ENCODE results near the gene SRI.

SRI gene

DNA sequence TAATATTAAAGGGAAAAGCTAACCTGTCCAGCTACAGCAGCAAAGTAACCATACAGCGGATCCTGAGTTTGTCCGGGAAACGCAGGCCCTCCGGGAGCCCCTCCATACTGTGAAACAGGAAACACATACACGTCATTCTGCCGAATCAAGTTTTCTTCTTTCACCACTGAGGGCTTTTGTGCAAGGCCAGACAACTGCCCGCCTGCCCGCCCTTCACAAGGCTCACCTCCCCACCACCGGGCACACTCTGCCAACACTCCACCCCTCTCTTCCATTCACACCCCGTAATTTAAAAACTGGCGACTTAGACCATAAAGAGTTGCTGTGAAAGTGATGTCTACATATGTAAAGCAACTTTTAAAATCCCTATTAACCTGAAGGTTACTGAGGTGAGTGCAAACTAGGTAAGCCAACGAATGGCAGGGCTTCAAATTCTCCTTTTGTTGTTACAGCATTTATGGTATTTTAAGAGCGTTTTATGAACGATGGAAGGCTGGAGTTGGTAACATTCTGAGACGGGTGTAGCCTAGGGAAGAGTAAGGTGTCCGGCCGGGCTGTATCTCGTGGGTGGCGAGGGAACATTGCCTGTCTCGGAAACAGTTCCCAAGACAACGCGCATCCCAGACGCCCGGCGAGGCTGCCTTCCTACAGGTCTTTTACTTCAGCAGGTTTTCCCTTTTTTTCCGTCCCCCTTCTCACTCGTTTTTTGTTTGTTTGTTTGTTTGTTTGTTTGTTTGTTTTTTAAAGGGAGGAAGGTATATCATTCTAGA lies 817 bp downstream of the SRI start:
- TF ChIP-seq, protein P1, sequence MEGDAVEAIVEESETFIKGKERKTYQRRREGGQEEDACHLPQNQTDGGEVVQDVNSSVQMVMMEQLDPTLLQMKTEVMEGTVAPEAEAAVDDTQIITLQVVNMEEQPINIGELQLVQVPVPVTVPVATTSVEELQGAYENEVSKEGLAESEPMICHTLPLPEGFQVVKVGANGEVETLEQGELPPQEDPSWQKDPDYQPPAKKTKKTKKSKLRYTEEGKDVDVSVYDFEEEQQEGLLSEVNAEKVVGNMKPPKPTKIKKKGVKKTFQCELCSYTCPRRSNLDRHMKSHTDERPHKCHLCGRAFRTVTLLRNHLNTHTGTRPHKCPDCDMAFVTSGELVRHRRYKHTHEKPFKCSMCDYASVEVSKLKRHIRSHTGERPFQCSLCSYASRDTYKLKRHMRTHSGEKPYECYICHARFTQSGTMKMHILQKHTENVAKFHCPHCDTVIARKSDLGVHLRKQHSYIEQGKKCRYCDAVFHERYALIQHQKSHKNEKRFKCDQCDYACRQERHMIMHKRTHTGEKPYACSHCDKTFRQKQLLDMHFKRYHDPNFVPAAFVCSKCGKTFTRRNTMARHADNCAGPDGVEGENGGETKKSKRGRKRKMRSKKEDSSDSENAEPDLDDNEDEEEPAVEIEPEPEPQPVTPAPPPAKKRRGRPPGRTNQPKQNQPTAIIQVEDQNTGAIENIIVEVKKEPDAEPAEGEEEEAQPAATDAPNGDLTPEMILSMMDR (IDR thresholded peaks at IDR 0.05; ENCODE audit: insufficient read depth, low read length, poor library complexity, severe bottlenecking): no peak
- peaks cover 9% of the 10 kb centered on the region for H3K36me3 ChIP-seq (ENCODE audit: control insufficient read depth, insufficient read depth, low read length)
- peak; percentile 62 for DNase-seq (ENCODE audit: extremely low read depth, insufficient read length)
- peak overlapping the region; percentile 94 for H3K4me3 ChIP-seq (replicated peaks; ENCODE audit: low read depth, low read length)
- no peaks in the 10 kb centered on the region for H3K27me3 ChIP-seq (replicated peaks; ENCODE audit: control insufficient read depth, insufficient read depth, low read length)

DNA sequence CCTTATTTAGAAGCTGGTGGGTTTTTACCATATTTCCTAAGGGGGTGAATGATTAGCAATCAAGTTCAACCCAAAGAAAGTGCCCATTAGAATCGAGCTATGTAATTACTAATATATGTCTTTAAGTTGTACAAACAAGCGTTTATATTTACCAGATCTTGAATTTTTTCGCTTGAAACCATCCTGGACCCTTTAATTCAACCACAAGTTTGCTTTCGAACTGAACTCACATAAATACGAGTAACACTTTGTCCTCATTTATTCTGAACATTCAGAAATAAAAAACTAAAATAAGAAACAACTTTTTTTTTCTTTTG lies 1.5 kb downstream of the SRI start:
- Histone ChIP-seq H3K36me3 (ENCODE audit: control insufficient read depth, insufficient read depth, low read length) (peaks cover 10% of the 10 kb centered on the region), H3K27me3 (replicated peaks; ENCODE audit: control insufficient read depth, insufficient read depth, low read length) (no peaks in the 10 kb centered on the region), H3K4me3 (replicated peaks; ENCODE audit: low read depth, low read length) (peak overlapping the region; percentile 94)
- no peak for DNase-seq (ENCODE audit: extremely low read depth, insufficient read length)
- TF ChIP-seq, protein P1 (IDR thresholded peaks at IDR 0.05; ENCODE audit: insufficient read depth, low read length, poor library complexity, severe bottlenecking): no peak

DNA sequence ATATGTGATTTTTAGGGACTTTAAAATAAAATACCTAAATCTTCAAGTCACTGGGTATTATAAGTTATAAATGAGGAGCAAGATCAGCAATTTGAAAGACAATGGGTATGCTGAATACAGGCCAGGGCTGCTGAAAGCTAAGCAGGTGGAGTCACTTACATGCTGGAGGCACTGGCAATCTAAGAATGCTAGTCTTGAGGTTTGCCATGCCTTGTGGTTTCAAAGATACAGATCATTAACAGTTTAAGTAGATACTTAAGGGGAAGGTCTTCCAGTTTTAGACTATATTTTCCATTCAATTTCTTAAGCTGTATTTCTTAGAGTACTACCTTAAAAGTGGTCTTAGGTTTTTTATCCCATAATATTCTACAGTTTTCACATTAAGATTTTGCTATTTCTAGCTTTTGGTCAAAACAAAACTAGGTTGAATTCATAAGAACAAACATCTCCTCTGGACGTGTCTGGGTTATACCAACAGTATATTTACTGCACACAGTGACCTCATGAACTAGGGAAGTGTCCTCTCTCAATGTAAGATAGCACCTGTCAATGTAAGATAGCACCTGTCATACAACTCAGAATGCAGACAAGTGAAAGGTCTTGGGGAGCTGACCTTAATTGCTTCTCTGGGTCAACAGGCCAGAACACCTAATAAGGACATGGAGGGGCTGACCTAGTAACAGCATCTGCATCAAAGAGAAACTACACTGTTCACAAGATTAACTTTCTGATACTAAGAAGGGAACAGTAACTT lies 2.0 kb downstream of the SRI start:
- H3K4me3 ChIP-seq (replicated peaks; ENCODE audit: low read depth, low read length): peak overlapping the region; percentile 94
- TF ChIP-seq, protein P1 (IDR thresholded peaks at IDR 0.05; ENCODE audit: insufficient read depth, low read length, poor library complexity, severe bottlenecking): no peak
- H3K36me3 ChIP-seq (ENCODE audit: control insufficient read depth, insufficient read depth, low read length): peaks cover 10% of the 10 kb centered on the region
- no peaks in the 10 kb centered on the region for H3K27me3 ChIP-seq (replicated peaks; ENCODE audit: control insufficient read depth, insufficient read depth, low read length)
- peak; percentile 71 for DNase-seq (ENCODE audit: extremely low read depth, insufficient read length)

DNA sequence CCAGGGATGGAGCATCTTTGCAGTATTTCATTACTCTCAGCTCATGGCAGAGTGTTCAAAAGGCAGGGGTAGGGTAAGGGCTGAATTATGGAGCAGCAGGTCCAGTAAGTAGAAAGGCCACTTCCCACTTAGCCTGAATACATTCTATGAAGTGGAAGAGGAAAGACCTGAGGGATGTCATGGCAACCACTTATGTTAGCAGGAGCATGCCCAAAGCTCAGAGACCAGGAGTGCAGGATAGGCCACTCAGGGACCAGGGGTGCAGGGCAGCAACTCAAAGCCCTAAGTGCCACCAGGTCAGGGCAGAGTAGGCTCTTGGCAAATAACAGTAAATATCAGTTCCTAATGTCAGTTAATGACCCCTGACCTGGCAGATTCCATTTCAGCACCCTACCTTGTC lies 3.6 kb downstream of the SRI start:
- TF ChIP-seq, protein P1 (IDR thresholded peaks at IDR 0.05; ENCODE audit: insufficient read depth, low read length, poor library complexity, severe bottlenecking): no peak
- Histone ChIP-seq H3K36me3 (ENCODE audit: control insufficient read depth, insufficient read depth, low read length) (peaks cover 10% of the 10 kb centered on the region), H3K27me3 (replicated peaks; ENCODE audit: control insufficient read depth, insufficient read depth, low read length) (no peaks in the 10 kb centered on the region), H3K4me3 (replicated peaks; ENCODE audit: low read depth, low read length) (no peak overlapping the region)
- no peak for DNase-seq (ENCODE audit: extremely low read depth, insufficient read length)

DNA sequence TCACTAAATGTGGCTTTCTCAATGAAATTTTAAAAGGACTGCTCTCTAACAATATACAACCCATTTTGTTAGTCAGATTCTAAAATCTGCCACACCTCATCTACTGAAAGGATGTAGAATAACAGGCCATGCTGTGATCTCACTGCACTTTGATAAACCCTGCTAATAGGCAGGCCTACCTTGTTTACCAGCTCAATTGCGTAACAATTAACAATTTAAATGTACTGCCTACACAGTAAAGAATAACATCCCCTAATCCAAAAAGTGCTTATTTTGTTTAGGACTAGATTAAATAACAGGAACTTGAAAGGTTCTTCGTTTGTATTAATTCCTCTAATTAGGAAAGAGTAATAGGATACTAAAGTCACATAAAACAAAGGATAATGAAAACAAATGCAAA lies 4.5 kb downstream of the SRI start:
- no peaks in the 10 kb centered on the region for H3K27me3 ChIP-seq (replicated peaks; ENCODE audit: control insufficient read depth, insufficient read depth, low read length)
- TF ChIP-seq, protein P1 (IDR thresholded peaks at IDR 0.05; ENCODE audit: insufficient read depth, low read length, poor library complexity, severe bottlenecking): no peak
- no peak overlapping the region for H3K4me3 ChIP-seq (replicated peaks; ENCODE audit: low read depth, low read length)
- H3K36me3 ChIP-seq (ENCODE audit: control insufficient read depth, insufficient read depth, low read length): peaks cover 10% of the 10 kb centered on the region
- no peak for DNase-seq (ENCODE audit: extremely low read depth, insufficient read length)

Data from GM06990 (cell line).